GM18909 (cell line): ENCODE data around the gene CLEC1A.
"Not testable (repeated sequence)": the region's sequence is repeated elsewhere in the genome, so short reads cannot be mapped to it uniquely, and the experiment has no call there.

ENCODE experiments used
- ATAC-seq: cut with Tn5 transposase; IDR thresholded peaks from one replicate; pipeline ENCODE4 v1.9.1; 2021; ENCODE audit warnings: mild to moderate bottlenecking; ENCODE audit not compliant: unreplicated experiment, poor library complexity

CLEC1A gene

DNA sequence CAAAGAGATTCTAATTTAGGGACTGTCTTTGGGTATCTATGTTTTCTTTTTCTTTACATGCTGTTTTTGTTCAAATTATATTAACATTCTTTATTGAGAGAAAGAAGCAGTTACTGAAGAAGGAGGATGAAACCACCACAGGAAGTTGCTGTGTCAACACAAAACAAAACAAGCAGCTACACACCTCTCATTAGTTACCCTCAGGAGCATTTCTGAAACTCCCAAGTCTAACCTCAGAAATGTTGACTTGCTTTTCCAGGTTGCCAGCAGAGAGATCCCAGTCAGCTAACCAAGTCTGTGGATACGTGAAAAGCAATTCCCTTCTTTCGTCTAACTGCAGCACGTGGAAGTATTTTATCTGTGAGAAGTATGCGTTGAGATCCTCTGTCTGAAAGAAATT, 33.5 kb downstream of the CLEC1A start:
- ATAC-seq: no peak

GRCh38 chr12:10058387-10058786, 40.4 kb downstream of the CLEC1A start:
- no peak for ATAC-seq

GRCh38 chr12:10052193-10052913, 46.4 kb downstream of the CLEC1A start:
- ATAC-seq: no peak

GRCh38 chr12:10048526-10048925, 50.3 kb downstream of the CLEC1A start:
- no peak for ATAC-seq

DNA sequence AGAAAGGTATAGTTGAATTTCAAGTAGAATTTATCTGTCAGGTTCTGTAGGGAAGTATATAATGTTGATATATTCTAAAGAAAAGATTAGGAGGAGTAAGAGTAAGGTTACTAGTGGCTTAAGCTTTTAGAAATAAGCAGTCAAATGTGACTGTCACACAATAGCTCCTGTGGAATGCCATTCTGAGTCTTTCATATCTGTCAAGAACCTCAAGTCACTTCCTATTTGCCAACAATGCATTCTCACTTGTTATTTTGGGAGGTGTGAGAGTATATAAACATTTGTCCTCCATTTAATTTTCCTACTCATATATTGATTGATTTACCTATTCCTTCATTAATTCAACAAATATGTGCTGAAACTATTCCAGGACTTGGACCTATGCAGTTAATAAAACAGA, 56.6 kb downstream of the CLEC1A start:
- ATAC-seq: no peak

GRCh38 chr12:10033783-10034545, 64.8 kb downstream of the CLEC1A start:
- ATAC-seq: no peak

DNA sequence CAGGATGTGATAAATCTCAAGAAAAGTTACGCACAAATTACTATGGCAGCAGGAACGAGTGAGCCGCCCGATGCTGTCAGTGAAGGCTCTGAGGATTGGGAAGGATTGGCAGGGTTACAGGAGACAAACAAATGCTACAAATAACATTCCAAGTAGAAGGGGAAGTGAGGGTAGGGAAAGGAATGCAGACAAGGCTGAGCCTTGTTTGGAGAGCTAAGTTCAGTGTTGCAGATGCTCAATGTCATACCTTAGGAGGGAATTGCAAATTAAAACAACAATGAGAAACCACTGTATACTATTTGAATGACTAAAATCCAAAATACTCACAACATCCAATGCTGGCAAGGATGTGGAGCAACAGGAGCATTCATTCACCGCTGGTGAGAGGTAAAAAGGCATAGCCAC, 67.0 kb downstream of the CLEC1A start:
- no peak for ATAC-seq

- ATAC-seq: no peak
Observed at GRCh38 chr12:10031321-10031720, 67.5 kb downstream of the CLEC1A start.

DNA sequence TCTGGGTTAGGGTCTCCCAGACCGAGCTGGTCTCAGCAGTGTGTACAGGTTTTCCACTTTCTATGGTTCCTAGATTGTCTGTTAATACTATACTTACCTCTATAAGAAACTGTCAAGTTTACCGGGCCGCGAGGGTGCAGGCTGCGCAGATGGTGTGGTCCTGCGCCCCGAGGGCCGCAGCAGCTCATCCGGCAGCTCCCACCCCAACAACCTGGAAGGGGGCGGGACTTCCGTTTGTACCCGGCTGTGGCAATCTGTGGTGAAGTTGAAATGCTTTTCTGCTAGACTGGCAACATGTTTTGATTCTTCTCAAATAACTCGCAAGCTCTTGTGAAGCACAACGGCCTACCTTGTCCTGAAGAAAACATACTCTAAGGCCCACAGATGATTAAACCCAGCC, 68.3 kb downstream of the CLEC1A start, which contains the start of gene CLEC9A:
Gene CLEC9A (plus strand): TSS at position 237 of the 400 bp plus-strand sequence. CDS start 22,006 bp downstream, outside the sequence.
- ATAC-seq: no peak

DNA sequence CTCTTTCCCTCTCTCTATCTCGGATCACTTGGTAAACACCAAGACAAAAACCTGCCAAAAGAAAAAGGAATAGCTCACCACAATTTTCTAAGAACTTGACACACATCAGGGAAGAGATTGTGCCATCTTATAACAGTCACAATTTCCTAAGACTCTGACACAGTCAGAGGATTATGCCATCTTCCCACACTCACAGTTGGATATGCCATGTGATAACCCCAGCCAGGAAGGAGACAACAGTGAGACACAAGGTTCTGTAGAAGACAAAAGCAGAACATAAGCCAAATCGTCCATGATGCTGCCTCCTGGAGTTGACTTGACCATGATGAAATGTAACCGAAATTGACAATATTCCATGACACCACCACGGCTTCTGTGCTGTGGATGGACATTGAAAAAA, 71.1 kb downstream of the CLEC1A start:
- no peak for ATAC-seq

DNA sequence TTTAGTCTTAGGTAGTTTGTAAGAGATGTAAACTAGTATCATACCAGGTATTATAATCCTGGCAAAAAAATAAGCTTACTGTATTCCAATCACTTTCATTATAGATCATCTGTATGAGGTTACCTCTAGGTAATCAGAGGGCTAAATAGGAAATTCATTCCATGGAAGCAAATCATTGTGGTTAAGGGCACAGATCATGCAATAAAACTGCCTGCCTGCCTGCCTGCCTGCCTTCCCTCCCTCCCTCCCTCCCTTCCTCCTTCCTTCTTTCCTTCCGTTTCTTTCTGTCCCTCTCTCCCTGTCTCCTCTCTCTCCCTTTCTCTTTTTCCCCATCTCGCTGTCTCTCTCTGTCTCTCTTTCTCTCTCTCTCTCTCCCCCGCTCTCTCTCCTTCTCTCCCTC, 71.5 kb downstream of the CLEC1A start:
- no peak for ATAC-seq

GRCh38 chr12:10026666-10027065, 72.1 kb downstream of the CLEC1A start:
- not testable (repeated sequence) for ATAC-seq

DNA sequence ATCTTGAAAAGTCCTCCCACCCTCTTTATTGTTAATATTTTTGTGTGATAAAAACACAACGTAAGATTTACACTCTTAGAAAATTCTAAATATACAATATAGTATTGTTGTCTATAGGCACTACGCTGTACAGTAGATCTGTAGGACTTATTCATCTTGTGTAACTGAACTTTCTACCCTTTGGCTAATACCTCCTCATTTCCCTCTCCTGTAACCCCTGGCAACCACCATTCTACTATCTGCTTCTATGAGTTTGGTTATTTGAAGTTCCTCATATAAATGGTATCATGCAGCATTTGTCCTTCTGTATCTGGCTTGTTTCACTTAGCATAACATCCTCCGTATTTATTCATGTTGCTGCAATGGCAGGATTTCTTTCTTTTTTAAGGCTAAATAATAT, 73.5 kb downstream of the CLEC1A start:
- no peak for ATAC-seq

GRCh38 chr12:10021342-10021741, 77.4 kb downstream of the CLEC1A start:
- ATAC-seq: no peak
